GM18519 (cell line): ENCODE results near the gene SH3RF1.

Experiments
- ATAC-seq: cut with Tn5 transposase; IDR thresholded peaks from one replicate; pipeline ENCODE4 v1.9.1; 2021; ENCODE audit warnings: mild to moderate bottlenecking, moderate library complexity; ENCODE audit not compliant: unreplicated experiment, low FRiP score

SH3RF1 gene

GRCh38 chr4:169167957-169168858 is 102.5 kb downstream of the SH3RF1 start:
- ATAC-seq, result peak; percentile 95

GRCh38 chr4:169164669-169165415 is 105.9 kb downstream of the SH3RF1 start:
- no peak for ATAC-seq

- ATAC-seq, result no peak
These were observed 106.6 kb downstream of the SH3RF1 start for GRCh38 chr4:169163947-169164668.

GRCh38 chr4:169163495-169163894 is 107.3 kb downstream of the SH3RF1 start:
- no peak for ATAC-seq

- ATAC-seq, result no peak
These were observed 109.9 kb downstream of the SH3RF1 start for GRCh38 chr4:169160825-169161224.

GRCh38 chr4:169159624-169160171 is 111.1 kb downstream of the SH3RF1 start:
- ATAC-seq, result no peak

- no peak for ATAC-seq
These were observed 111.9 kb downstream of the SH3RF1 start for GRCh38 chr4:169158861-169159260.

GRCh38 chr4:169158046-169158445 is 112.7 kb downstream of the SH3RF1 start:
- ATAC-seq, result no peak

- no peak for ATAC-seq
These were observed 114.4 kb downstream of the SH3RF1 start for GRCh38 chr4:169156392-169156791.

- ATAC-seq, result no peak
These were observed 116.6 kb downstream of the SH3RF1 start for GRCh38 chr4:169154121-169154520.

- no peak for ATAC-seq
These were observed 117.2 kb downstream of the SH3RF1 start for GRCh38 chr4:169153481-169154087.

- no peak for ATAC-seq
These were observed 117.9 kb downstream of the SH3RF1 start for GRCh38 chr4:169152899-169153298.

GRCh38 chr4:169152098-169152497 is 118.7 kb downstream of the SH3RF1 start:
- no peak for ATAC-seq

GRCh38 chr4:169151671-169152070 is 119.1 kb downstream of the SH3RF1 start:
- ATAC-seq, result no peak

- no peak for ATAC-seq
These were observed 120.0 kb downstream of the SH3RF1 start for GRCh38 chr4:169150806-169151205.

GRCh38 chr4:169148885-169149284 is 121.9 kb downstream of the SH3RF1 start:
- no peak for ATAC-seq

GRCh38 chr4:169147191-169147590 is 123.6 kb downstream of the SH3RF1 start:
- ATAC-seq, result no peak

- no peak for ATAC-seq
These were observed 126.6 kb downstream of the SH3RF1 start for GRCh38 chr4:169144061-169144600.

GRCh38 chr4:169143335-169143734 is 127.4 kb downstream of the SH3RF1 start:
- ATAC-seq, result no peak

GRCh38 chr4:169142906-169143305 is 127.8 kb downstream of the SH3RF1 start:
- ATAC-seq, result no peak
